ENCODE measurements around the gene AOPEP.

The AOPEP gene

DNA sequence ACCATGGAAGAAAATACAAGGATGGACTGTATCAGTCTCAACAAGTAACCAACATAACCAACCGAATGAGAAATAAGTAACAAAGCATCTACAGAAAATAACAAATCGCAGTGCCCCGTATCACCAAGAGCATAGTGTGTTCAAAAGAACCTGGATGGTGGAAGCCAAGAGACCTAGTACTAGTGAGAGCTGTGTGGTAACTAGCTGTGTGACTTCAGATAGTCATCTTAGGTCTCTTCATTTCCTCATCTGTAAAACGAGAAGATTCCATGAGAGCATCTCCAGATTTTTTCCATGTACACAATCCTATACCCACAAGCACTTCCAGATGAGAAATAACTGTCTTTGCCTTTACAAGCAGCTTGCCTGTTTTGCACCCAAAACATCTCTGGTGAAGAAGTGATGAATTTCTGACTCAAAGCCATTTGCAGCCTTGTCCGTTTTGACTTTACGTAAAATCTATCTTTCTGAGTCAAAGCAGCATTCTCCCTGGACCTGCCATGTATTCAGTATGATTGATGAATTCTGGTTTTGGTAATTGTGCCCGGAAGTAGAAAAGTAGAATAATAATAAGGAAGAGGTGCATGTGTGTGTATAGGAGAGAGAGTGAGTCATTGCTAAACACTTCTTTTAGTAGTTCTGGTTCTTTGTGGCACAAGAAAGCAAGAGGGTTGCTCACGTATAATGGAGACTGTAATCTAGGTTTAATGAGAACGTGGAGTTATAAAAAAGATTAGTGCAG, 41.0 kb downstream of the AOPEP start:
- DNase-seq: no peak

DNA sequence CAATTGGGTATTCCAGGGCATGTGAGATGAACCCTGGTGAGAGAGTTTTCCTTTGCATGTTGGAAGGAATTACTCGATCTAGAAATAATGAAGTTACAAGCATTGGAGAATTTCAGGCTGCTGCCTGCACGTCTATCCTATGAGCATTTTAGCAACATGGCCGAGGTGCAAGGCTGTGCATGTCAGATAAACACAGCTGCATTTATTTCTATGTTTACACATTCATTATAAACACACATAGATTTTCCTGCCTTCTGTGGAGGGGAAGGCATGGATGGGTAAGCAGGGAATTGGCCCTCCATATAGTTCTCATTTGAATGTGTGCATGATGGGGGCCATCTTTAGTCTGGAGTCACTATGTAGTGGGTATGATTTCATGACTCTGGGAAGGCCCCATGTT, 42.3 kb downstream of the AOPEP start:
- peak; percentile 22 for DNase-seq

DNA sequence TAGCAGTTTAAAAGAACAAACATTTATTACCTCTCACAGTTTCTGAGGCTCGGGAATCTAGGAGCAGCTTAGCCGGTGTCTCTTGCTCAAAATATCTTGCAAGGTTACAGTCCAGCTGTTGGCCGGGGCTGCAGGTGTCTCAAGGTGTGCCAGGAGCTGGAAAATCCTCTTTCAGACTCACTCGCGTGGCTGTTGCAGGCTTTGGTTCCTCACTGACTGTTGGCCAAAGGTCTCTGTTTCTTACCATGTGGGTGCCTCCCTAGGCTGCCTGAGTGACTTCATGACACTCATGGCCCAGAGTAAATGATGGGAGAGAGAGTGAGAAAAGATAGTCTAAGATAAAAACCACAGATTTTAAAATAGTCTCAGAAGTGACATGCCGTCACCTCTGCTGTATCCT, 43.8 kb downstream of the AOPEP start:
- no peak for DNase-seq

DNA sequence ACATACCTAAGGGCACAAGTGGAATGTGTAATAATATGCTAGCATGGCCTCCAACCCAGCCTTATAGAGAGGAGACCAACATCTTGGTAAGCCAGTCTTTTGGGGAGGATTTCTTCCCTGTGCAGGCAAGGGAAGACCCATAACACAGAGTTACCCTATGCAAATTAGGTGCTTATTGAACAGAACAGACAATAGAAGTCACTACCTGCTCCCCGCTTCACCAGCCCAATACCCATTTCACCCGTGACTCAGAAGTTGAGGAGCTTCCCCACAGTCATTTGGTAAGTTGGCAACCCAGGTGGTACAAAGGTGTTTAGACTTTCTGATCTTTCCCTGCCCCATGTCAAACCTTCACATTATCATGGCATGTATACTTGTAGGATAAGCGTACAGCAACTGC, 44.6 kb downstream of the AOPEP start:
- no peak for DNase-seq

DNA sequence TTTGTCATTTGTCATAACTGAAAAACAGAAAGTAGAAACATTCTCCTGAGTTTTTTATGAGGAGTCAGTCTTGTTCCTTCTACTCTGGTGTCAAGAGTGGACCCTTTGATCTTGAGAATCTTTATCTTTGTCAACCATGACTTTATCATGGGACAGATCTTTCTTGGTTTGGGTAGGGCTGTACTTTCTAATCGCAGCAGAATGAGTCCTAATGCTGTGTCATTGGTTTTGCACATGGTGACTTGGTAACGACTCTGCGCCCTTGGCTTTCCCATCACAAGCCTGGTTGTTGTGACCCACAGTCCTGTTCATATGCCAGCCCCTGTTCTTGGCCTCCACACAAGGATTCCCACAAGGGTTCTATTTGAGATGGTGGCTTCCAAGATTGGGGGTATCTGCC, 45.6 kb downstream of the AOPEP start:
- no peak for DNase-seq

DNA sequence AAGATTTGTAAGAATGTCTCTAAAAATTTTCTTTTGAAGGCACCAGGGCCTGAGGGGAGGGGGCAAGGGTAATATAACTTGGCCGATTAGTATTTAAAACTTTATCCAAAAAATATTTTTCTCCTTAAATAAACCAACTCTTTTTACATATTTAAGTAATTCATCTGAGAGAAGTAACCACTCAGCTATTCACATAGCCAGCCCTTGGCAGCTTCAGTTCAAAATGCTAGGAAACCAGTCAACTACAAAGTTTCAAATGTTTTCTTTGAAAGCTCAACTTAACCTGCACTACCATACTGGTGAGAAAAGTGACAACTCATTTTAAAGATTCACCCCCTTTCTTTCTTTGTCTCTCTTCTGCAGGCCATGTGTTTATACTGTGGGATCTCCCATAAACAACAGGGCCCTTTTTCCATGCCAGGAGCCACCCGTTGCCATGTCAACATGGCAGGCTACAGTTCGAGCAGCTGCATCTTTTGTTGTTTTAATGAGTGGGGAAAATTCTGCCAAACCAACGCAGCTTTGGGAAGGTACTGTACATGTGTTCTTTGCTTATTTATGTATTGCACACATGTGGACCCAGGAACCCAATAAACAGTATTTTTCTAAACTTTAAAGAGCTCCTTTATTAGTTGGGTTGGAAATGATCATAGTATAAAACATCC, 46.3 kb downstream of the AOPEP start:
- peak; percentile 93 for DNase-seq

DNA sequence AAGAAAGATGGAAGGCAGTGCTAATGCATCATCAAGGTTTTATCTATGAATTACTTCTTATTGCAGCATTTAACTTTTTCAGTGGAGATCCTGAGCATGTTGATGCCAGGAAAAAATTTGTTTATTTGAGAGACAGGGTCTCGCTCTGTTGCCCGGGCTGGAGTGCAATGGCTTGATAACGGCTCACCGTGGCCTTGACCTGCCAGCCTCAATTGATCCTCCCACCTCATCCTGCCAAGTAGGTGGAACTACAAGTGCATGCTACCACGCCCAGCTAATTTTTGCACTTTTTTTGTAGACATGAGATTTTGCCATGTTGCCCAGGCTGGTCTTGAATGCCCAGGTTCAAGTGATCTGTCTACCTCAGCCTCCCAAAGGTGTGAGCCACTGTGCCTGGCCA, 47.2 kb downstream of the AOPEP start:
- peak; percentile 16 for DNase-seq

DNA sequence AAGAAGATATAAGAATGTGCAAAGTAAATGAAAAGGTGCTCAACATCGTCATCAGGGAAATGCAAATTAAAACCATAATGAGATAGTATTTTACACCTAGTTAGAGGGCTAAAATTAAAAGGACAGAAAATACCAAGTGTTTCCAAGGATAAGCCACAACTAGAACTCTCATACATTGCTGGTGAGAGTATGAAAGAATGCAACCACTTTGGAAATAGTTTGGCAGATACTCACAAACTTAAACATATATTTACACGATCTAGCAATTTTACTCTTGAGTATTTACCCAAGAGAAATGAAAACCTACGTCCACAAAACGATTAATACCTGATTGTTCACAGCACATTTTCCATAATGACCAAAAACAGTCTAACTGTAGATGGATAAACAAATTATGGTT, 51.5 kb downstream of the AOPEP start:
- no peak for DNase-seq

DNA sequence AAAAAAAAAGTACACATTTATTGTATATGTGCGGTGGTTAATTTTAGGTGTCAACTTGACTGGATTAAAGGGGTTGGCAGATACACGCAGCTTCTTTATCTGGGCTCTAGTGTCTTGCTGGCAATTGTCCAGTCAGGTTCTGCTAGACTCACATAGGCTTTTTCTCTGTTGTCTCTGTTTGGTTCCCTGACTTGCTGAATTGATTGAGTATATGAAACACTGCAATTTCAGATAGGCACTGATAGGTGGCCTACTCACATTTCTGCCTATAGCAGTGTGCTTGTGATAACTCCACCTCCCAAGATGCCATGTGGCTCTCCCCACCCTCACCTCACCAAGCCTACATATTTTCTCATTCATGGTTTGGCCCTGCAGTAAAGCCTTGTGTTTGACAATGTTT, 52.5 kb downstream of the AOPEP start:
- peak; percentile 69 for DNase-seq

DNA sequence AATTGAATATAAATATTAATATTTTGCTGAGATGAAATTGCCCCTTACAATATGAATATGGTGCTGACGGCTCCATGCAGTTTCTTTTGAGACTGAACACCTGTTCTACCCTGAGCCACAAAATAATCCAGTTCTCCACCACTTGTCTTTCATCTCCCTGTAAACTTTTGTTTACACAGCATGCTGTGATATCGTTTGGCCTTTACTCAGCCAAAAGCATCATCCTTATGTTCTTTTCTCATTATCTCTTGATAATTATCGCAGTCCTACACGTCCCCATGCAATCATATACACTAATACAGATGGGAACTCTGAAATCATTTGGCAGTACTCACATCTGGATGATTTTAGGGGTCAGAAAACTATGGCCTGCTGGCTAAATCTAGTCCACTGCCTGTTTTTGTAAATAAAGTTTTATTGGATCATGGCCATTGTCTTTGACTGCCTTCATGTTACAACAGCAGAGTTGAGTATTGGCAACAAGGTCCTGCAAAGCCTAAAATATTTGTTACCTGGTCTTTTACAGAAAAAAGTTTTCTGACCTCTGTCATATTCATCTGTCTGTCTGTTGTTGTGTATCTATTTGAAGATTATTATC, 53.3 kb downstream of the AOPEP start:
- peak; percentile 69 for DNase-seq

DNA sequence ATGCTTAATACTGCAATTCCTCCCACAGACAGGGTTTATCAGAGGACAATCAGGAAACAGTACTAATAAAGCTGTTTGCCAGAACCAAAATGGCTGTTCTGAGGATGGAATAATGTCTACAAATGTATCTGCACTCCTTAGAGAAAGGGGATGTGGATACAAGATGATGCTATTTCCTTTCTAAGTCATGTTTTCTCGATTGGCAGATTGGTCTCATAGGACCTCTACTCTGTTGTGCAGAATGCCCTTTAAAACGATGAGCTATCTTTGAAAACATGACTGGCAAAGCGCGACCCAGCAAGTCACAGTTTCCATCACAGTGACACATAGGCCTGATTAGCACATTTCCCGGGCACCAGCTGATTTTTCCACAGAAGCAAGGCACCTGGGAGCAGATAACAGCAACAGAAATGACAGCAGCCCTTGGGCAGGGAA, 54.0 kb downstream of the AOPEP start:
- no peak for DNase-seq

DNA sequence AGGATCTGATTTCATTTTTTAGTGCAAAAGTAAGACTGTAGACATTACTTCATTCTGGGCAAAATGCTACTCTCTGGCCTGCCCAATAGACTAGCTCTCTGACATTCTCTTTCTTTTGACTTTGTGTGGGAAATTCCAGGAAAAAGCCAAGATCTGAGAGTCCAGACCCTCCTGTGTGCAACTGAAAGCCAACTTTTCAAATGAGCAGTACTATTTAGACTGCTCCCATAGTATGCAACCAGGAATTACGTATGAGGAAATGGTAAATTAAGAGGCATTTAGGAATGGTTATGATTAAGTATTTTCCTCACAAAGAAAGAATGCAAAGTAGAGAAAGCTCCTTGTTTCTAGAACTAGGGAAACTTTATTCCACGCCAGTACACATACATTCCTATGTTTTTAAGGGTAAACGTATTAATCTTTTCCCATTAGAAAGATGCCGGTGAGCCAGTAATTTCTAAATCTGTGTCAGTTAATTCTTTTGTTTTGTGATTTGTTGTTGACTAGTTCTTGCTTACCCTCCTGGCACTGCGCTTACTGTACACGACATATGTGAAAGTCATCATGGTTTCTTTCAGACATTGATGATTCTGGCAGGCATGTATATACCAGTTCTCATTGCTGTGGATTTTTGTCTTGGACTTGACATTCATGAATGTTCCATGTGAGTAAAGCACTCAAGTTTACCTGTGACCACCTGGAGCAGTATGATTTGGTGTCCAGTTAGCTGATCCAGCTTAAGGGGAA, 56.0 kb downstream of the AOPEP start:
- DNase-seq: no peak

DNA sequence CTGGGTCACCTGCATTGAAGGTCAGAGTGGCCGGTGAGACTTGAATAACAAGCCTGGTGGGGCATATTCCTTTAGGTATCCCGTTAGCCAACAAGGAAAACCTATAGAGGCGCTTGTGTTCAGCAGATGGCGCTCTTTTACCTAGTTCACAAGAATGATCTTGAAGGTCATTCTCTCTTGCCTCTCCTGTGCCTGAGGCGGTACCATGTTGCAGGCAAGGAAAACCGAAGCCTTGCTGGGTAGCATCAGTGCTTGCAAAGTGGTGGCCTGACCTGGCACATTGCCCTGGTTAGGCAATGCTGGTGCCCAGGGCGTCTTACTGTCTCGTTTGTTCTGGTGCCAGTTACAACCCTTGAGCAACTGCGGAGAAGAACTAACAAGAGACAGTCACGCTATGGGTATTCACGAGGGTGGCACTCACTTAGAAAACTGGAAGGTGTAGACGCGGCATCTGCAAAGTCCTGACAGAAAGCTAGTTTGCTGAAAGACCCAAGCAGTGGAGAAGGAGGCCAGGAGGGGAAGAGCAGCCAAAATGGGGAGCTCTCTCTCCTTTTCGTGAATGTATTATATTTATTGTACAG, 56.7 kb downstream of the AOPEP start:
- DNase-seq: peak; percentile 100

DNA sequence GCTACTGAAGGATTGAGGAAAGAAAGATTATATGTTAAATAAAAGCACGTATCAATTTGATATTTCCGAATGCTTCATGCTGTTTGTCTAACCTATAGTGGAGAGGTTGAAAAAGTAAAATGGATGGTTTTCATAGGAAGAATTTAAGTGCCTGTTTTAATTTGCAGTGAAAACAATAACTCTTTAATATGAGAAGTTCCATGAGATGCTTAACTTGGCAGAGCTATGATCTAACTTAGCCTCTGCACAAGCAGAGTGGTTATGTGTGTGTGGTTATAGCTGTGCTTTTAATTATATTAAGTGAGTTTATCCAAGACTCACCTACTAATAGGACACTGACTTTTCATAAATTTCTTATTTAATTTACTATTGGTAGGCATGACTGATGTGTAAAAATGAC, 57.4 kb downstream of the AOPEP start:
- no peak for DNase-seq

DNA sequence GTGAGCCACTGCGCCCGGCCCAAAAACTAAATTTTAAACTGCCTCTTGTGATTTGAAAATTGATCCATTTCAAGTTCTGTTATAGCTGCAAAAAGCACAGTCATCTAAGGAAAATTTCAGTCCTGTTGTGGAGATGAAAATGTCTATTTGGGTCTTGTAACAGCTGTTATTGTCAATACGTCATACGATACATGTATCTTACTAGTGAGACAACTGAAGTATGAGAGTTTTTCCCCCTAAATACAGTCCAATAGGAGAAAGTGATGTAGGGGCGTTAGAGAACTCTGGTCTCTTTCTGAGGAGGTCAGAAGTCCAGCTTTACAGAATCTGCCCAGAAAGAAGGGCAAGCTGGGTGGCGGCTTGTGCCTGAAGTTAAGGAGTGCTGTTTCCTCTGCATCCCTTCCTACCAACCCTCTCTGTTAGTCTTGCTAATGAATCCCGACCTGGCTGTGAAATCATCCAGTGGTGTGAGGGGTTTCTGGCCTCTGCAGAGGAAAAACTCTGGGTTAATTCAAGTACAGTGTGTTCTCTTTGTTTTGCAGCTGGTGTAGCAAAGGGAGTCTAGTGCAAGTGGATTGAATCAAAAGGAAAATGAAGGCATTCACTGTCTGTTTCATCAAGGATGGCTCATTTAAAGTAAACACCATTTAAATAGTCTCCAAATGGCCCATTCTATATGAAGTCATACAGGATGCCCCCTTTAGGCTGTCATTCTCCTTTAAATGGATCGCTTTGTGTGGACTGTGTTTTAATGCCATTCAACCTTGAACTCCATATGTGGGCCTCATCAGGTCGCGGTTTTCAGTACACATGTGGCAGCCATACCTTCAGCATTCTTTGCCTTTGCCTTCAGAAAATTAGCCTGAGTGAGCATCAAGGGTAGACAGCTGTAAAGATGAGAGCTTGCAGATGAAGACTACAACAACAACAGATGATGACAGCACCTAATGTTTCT, 59.0 kb downstream of the AOPEP start:
- peak; percentile 87 for DNase-seq

DNA sequence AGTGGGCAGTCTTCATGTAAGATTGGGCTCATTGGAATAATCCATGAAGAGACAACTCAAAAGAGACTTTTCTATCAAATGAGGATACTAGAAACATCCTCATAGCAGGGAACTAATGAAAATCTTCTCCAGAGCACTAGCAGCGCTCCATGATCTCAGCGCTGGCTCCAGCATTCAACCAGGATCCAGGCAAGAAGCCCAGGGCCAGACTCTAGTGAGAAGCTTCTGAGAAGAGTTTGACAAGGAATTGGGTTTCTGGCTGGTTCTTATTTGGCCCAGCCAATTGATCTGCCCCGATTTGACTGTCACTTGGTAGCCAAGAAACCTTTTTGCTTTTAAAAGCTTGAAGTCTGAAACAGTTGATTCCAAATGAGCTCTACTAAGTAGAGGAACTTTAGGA, 60.1 kb downstream of the AOPEP start:
- no peak for DNase-seq

DNA sequence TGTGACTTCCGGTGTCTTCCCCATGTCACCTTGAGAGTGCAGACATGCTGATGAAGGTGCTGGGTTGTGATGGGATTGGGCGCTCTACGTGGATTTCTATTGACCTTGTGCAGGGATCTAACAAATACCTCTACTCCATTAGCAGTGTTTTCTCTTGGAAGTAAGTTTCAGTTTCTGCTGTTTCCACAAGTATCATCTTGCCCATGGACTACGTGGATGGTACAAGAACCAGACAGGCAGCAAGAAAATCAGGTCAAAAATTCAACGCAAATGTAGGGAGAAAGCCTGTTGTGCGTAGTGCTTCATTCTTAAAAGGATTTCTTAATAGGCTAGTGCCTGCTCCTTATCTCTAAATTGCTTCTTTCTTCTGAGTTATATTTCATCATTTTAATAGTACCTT, 60.8 kb downstream of the AOPEP start:
- no peak for DNase-seq

DNA sequence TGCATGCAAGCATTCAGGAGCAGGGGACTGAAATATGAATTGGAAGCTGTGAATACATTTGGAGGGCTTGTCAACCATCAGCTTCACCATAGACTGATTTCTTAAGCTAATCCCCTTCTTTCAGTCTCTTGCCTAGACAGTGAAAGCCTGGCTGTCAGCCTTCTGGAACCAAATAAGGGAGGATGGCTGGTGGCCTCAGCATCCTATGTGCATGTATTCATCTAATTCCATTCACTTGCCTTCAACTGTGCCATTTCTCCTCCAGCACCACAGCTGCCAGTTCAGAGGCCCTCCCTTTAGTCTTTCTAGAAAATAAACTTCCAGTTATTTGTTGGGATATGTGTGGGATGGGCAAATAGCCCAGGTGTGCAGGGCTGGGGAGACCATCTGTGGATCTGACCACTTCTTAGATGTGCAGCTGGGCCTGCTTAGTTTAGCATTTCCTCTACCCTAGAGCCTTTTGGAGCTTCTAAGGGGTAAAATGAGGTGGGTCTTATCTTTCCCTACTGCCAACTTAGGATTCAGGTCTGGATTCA, 62.1 kb downstream of the AOPEP start:
- no peak for DNase-seq

DNA sequence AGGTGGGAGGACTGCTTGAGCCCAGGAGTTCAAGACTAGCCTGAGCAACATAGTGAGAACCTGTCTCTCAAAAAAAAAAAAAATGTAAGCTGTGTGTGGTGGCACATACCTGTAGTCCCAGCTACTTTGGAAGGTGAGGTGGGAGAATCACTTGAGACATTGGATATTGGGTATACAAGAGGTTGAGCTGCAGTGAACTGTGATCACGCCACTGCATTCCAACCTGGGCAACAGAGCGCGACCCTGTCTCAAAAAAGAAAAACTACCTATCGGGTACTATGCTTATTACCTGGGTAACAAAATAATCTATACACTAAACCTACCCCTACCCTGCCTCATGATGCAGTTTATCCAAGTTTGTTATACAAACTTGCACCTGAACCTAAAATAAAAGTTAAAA, 64.9 kb downstream of the AOPEP start:
- DNase-seq: no peak

DNA sequence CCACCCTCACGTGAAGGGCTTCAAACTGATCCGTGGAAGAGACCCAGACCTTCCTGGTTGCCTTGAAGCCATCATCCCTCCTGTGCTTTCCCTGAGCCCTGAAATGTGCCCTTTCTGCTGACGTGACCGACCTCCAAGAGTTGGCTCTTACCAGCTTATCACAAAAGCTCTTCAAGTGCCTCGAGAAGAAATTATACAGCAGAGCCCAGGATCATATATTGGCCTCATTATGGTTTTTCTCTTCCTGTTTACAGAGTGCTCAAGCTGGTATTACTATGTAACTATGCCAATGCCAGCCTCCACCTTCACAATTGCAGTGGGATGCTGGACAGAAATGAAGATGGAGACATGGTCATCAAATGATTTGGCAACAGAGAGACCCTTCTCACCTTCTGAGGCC, 66.0 kb downstream of the AOPEP start:
- no peak for DNase-seq

DNA sequence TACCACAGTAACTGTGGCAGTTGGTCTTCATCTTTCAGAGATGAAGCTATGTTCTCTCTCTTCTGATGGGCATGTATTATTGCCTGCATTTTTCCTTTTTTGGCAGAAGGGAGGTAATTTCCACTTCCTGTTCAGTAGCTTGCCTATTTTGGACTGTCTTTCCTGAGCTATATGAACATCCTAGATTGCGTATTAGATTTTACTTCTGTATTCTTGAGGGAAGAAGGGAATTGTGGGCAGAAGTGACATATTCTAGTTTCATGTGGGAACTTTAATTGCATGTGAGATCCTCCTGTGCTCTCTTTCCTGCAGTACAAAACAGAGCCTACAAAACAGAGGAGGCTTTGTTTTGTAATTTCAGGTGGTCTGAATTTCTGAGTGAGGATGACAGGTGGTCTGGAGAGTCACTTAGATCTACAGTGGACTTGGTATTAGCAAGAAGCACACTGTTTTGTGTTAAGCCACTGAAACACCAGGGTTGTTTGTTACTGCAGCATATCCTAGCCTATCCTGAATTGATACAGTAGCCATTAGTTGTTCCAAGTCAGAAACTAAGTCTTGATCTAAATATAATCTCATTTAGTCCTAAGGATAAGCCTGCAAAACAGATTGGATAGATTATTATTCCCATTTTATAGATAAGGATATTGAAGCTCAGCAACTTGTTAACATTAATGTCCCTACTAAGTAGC, 68.1 kb downstream of the AOPEP start:
- DNase-seq: no peak
